NB4 (cell line): ENCODE results near the gene ANKZF1.
"Not testable (repeated sequence)": the region's sequence is repeated elsewhere in the genome, so short reads cannot be mapped to it uniquely, and the experiment has no call there.

Experiments
- DNase-seq: peaks from one replicate; pipeline ENCODE4 v3.0.0; 2010; ENCODE audit warnings: low read depth
- H3K4me3 ChIP-seq: one replicate; pipeline ENCODE4 v1.5.1; 2011; ENCODE audit warnings: mild to moderate bottlenecking, low read depth, low read length, moderate library complexity
- MAX ChIP-seq: IDR thresholded peaks from 2 replicates; pipeline ENCODE4 v1.6.1; 2011; ENCODE audit warnings: low read depth, low read length
- MYC ChIP-seq: IDR thresholded peaks from 2 replicates; pipeline ENCODE4 v1.6.1; 2011; ENCODE audit warnings: low read depth, low read length
- POLR2A ChIP-seq: IDR thresholded peaks from 2 replicates; pipeline ENCODE4 v1.6.1; 2011; ENCODE audit warnings: mild to moderate bottlenecking; ENCODE audit not compliant: insufficient read length; ENCODE audit errors: extremely low read depth
- TF ChIP-seq, protein P1 (sequence below): IDR thresholded peaks from one replicate; pipeline ENCODE4 v1.5.1; 2012; ENCODE audit warnings: low read depth, low read length

The ANKZF1 gene

GRCh38 chr2:219200502-219201326 lies 28.9 kb upstream of the ANKZF1 start:
- peak; percentile 80 for DNase-seq
- TF ChIP-seq POLR2A = peak; percentile 52
- not testable (repeated sequence) for H3K4me3 ChIP-seq

GRCh38 chr2:219201331-219201730 lies 28.3 kb upstream of the ANKZF1 start:
- not testable (repeated sequence) for H3K4me3 ChIP-seq, DNase-seq

- no peak overlapping the region for H3K4me3 ChIP-seq
- no peak for DNase-seq
- TF ChIP-seq, protein P1, sequence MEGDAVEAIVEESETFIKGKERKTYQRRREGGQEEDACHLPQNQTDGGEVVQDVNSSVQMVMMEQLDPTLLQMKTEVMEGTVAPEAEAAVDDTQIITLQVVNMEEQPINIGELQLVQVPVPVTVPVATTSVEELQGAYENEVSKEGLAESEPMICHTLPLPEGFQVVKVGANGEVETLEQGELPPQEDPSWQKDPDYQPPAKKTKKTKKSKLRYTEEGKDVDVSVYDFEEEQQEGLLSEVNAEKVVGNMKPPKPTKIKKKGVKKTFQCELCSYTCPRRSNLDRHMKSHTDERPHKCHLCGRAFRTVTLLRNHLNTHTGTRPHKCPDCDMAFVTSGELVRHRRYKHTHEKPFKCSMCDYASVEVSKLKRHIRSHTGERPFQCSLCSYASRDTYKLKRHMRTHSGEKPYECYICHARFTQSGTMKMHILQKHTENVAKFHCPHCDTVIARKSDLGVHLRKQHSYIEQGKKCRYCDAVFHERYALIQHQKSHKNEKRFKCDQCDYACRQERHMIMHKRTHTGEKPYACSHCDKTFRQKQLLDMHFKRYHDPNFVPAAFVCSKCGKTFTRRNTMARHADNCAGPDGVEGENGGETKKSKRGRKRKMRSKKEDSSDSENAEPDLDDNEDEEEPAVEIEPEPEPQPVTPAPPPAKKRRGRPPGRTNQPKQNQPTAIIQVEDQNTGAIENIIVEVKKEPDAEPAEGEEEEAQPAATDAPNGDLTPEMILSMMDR = no peak
- TF ChIP-seq MAX = no peak
- TF ChIP-seq MYC = no peak
- no peak for TF ChIP-seq POLR2A
Observed at GRCh38 chr2:219204425-219205164, 25.0 kb upstream of the ANKZF1 start.

- no peak for TF ChIP-seq MYC
- TF ChIP-seq POLR2A = no peak
- TF ChIP-seq, protein P1 = no peak
- no peak for TF ChIP-seq MAX
- no peak for DNase-seq
- H3K4me3 ChIP-seq = no peak overlapping the region
Observed at GRCh38 chr2:219205165-219205538, 24.5 kb upstream of the ANKZF1 start.

- no peak for DNase-seq
- no peak for TF ChIP-seq MYC
- TF ChIP-seq, protein P1 = no peak
- TF ChIP-seq POLR2A = no peak
- no peak for TF ChIP-seq MAX
- peak overlapping the region; percentile 75 for H3K4me3 ChIP-seq
Observed at GRCh38 chr2:219205981-219206327, 23.7 kb upstream of the ANKZF1 start.

- TF ChIP-seq, protein P1 = no peak
- peak; percentile 97 for TF ChIP-seq POLR2A
- TF ChIP-seq MYC = peak; percentile 76
- peak; percentile 52; the same call in 1 of the 2 replicates for TF ChIP-seq MAX
- peak within 1 kb of the TSS; percentile 75 for H3K4me3 ChIP-seq
- DNase-seq = peak; percentile 95
Observed at GRCh38 chr2:219206328-219207133, 23.1 kb upstream of the ANKZF1 start, which contains the start of gene ZFAND2B. Gene ZFAND2B (plus strand): TSS chr2:219206782. CDS start chr2:219206988, 206 bp downstream.
